ENCODE data around the gene NPPB. TPM values are rescaled to one million over a fixed set of nuclear protein-coding genes. Genes with fewer than 3 reads are reported as not detected.

NPPB gene
- total RNA-seq, 1 experiment from 2014 or later: 0.67 TPM

- no peaks in the 10 kb centered on the region for H3K36me3 ChIP-seq
- 0 out of 2 replicates have a peak, but pooled peaks cover 3% of the 10 kb centered on the region for H3K9me3 ChIP-seq (replicated peaks)
- H3K27me3 ChIP-seq: 0 out of 2 replicates have a peak, but pooled peaks cover 2% of the 10 kb centered on the region
- H3K27ac ChIP-seq: no peak overlapping the region; the same call in 1 of the 2 replicates
- H3K4me3 ChIP-seq: no peak overlapping the region
- peaks cover 39% of the 10 kb centered on the region for H3K4me1 ChIP-seq
- DNase-seq: peak; percentile 29 to 46
Measured at GRCh38 chr1:11856698-11857097, 2.0 kb downstream of the NPPB start.

DNA sequence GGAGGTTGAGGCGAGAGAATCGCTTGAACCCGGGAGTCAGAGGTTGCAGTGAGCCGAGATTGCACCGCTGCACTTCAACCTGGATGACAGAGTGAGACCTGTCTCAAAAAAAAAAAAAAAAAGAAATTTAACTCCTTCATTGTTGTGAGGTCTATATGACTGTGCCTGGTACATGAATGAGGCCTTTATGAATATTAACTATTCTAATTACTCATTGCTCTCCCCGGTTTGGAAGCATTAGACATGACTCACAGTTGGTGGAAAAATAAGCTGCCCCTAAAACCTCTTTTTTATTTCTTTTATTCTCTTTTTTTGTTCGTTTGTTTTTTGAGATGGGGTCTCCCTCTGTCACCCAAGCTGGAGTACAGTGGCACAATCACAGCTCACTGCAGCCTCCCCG is 3.3 kb downstream of the NPPB start:
- H3K36me3 ChIP-seq: no peaks in the 10 kb centered on the region
- H3K9me3 ChIP-seq (replicated peaks): no peaks in the 10 kb centered on the region
- no peak overlapping the region for H3K4me3 ChIP-seq
- no peak overlapping the region for H3K27ac ChIP-seq
- H3K27me3 ChIP-seq: 0 out of 2 replicates have a peak, but pooled peaks cover 2% of the 10 kb centered on the region
- DNase-seq: no peak
- peaks cover 52% of the 10 kb centered on the region for H3K4me1 ChIP-seq

GRCh38 chr1:11854519-11854918 is 4.2 kb downstream of the NPPB start:
- Histone ChIP-seq H3K4me3 (no peak overlapping the region), H3K9me3 (replicated peaks) (no peaks in the 10 kb centered on the region), H3K4me1 (peaks cover 49% of the 10 kb centered on the region), H3K27ac (no peak overlapping the region), H3K36me3 (no peaks in the 10 kb centered on the region), H3K27me3 (0 out of 2 replicates have a peak, but pooled peaks cover 2% of the 10 kb centered on the region)
- DNase-seq: no peak

DNA sequence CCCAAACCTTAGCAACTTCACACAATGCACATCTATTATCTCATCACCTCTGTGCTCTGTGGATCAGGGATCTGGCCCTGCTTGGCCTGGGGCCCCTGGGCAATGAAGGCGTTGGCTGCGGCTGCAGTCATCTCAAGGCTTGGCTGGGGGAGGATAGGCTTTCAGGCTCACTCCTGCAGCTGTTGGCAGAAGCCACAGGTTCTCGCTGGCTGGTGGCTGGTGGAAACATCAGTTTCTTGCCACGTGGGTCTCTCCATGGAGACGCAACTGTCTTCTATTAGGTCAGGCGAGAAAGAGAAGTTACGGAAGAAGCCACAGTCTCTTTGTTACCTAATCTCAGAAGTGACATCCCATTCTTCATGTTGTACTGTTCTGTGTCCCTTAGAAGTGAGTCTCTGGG is 7.6 kb downstream of the NPPB start:
- peak; percentile 81 to 86 for DNase-seq

GRCh38 chr1:11850156-11850555 is 8.6 kb downstream of the NPPB start:
- Histone ChIP-seq H3K27ac (no peak overlapping the region), H3K27me3 (no peaks in the 10 kb centered on the region), H3K9me3 (replicated peaks) (no peaks in the 10 kb centered on the region), H3K4me1 (peaks cover 39% of the 10 kb centered on the region), H3K36me3 (no peaks in the 10 kb centered on the region), H3K4me3 (no peak overlapping the region)
- DNase-seq: no peak

More for the DNA sequence above, 7.6 kb downstream of the NPPB start:
- peaks cover 39% of the 10 kb centered on the region for H3K4me1 ChIP-seq
- H3K36me3 ChIP-seq: no peaks in the 10 kb centered on the region
- no peak overlapping the region for H3K27ac ChIP-seq
- no peak overlapping the region for H3K4me3 ChIP-seq
- H3K27me3 ChIP-seq: no peaks in the 10 kb centered on the region
- no peaks in the 10 kb centered on the region for H3K9me3 ChIP-seq (replicated peaks)

DNA sequence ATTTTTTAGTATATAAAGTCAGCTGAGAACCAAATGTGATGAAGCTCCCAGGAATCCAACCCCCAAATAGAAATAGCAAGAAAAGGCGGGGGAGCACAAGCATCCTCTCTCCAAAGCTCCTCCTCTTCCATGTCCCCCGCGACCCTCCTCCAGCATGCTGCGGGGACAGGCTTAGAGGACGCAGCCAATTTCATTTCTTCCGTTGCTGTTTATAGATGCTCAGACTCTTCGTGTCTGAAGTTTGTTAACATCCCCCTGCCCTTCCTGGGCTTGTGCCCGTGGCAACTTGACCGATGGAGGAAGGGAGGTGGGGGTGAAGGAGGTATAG is 10.4 kb downstream of the NPPB start:
- Histone ChIP-seq H3K27ac (0 out of 2 replicates have a peak overlapping the region, but pooled peaks have one; percentile 2), H3K4me1 (peaks cover 39% of the 10 kb centered on the region), H3K27me3 (no peaks in the 10 kb centered on the region), H3K4me3 (no peak overlapping the region), H3K36me3 (no peaks in the 10 kb centered on the region), H3K9me3 (replicated peaks) (no peaks in the 10 kb centered on the region)
- DNase-seq: no peak

DNA sequence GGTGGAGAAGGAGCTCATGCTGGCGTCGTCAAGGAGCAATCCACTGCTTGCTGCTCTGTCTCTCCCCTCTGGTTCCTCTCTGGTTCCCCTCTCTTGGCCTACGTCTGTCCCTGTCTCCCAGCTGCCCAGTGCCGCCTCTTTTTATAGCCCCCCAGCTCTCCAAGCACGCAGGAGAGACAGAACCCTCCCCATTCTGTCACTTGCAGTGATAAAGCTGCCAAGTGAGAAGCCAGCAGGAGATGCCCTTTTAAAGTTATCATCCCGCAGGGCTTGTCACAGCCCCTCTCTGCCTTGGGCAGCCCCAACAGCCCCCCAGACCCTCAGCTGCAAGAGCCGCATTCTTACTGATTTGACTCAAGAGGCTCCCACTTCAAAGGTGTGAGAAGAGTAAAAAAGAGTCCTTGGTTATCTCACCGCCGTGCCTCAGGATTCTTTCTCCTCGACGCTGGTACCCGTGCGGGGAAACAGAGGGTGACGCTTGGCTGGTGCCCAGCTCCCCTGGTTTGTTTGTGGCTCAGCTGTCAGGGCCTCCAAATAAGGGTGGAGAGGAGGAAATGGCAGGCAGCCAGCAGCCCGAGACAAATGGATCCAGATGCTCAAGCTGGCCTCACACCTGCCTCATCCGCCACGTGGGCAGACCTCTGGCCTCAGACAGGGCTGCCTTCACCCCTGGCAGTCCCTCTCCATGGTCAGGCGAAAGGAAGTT is 10.9 kb downstream of the NPPB start, which contains the start of gene NPPA:
Gene NPPA, minus strand, starts transcription at position 117 of the 706 bp plus-strand sequence. Its CDS starts 99 bp downstream, at position 18.
- Histone ChIP-seq H3K27ac (0 out of 2 replicates have a peak within 1 kb of the TSS, but pooled peaks have one; percentile 2), H3K36me3 (no peaks in the 10 kb centered on the region), H3K27me3 (no peaks in the 10 kb centered on the region), H3K4me1 (peaks cover 36% of the 10 kb centered on the region), H3K9me3 (replicated peaks) (no peaks in the 10 kb centered on the region), H3K4me3 (no peak within 1 kb of the TSS)
- DNase-seq: peak; percentile 92 to 95

DNA sequence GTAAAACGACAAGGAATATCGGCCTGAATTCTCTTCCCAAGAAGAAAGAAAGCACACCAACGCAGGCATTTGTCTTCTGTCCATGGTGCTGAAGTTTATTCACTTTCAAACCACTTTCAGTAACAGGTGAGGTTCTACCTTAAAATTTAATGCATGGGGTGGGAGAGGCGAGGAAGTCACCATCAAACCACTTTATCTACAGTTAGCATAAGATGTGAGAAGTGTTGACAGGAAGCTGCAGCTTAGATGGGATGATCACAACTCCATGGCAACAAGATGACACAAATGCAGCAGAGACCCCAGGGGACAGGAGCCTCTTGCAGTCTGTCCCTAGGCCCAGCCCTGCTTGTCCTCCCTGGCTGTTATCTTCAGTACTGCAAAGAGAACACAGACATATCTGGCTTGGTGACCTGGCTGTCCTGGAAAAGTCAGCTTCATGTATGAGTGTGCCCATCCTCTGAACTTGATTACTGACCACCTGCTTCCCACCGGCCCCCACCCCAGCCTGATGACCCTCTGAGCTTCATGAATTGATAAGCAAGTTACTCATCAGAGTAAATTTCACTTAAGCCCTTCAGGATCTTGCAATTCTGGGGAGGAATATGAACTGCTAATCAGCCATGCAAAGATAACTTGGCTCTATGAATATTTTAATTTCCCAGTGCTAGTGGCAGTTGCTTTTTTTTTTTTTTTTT is 13.0 kb downstream of the NPPB start:
- Histone ChIP-seq H3K4me3 (no peak overlapping the region), H3K27me3 (no peaks in the 10 kb centered on the region), H3K9me3 (replicated peaks) (no peaks in the 10 kb centered on the region), H3K27ac (no peak overlapping the region), H3K4me1 (peaks cover 33% of the 10 kb centered on the region), H3K36me3 (peaks cover 2% of the 10 kb centered on the region; the same call in 1 of the 2 replicates)
- peak in 1 of 2 experiments; percentile 69 for DNase-seq

- no peak overlapping the region for H3K27ac ChIP-seq
- no peak overlapping the region for H3K4me3 ChIP-seq
- peaks cover 13% of the 10 kb centered on the region for H3K4me1 ChIP-seq
- DNase-seq: peak; percentile 45 to 61
- H3K36me3 ChIP-seq: peaks cover 24% of the 10 kb centered on the region
- H3K27me3 ChIP-seq: no peaks in the 10 kb centered on the region
- H3K9me3 ChIP-seq (replicated peaks): no peaks in the 10 kb centered on the region
Measured at GRCh38 chr1:11842154-11843041, 16.3 kb downstream of the NPPB start.

DNA sequence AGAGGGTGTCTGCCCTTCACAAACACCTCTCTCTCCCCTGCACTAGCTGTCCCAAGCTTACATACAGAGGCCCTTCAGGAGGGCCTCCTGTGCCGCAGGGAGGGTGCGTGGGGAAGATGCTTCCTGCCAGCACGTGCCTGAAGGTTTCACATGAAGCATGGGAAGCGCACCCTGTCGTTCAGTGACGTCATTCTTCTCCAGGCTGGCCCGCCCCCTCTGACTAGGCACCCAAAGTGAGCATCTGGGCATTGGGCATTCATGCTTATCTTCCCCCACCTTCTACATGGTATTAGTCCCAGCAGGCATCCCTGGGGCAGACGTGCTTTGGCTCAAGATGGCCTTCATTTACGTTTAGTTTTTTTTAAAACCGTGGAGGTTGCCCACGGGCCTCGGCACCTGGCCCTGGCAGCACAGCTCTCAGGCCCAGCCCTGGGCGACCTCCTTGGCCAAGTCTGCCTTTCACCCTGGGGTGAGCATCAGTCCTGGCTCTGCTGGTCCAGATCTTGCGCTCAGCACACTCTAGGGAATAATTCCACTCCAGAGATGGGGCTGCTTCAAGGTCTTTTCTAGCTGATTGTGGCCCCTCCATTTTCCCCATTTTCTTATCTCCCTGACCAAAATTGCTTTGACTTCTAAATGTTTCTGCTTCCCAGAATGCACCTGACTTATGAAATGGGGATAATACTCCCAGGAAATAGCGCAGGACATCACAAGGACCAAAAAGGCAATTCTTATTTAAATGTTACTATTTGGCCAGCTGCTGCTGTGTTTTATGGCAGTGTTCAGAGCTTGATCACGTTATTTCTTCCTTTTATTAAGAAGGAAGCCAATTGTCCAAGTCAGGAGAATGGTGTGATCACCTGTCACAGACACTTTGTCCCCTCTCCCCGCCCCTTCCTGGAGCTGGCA is 17.2 kb downstream of the NPPB start:
- no peaks in the 10 kb centered on the region for H3K27me3 ChIP-seq
- H3K4me3 ChIP-seq: no peak overlapping the region
- DNase-seq: no peak
- H3K27ac ChIP-seq: no peak overlapping the region
- peaks cover 8% of the 10 kb centered on the region; the same call in 1 of the 2 replicates for H3K4me1 ChIP-seq
- no peaks in the 10 kb centered on the region for H3K9me3 ChIP-seq (replicated peaks)
- H3K36me3 ChIP-seq: peaks cover 24% of the 10 kb centered on the region

GRCh38 chr1:11839727-11840705 is 18.7 kb downstream of the NPPB start:
- Histone ChIP-seq H3K4me1 (peaks cover 8% of the 10 kb centered on the region; the same call in 1 of the 2 replicates), H3K27ac (no peak overlapping the region), H3K27me3 (no peaks in the 10 kb centered on the region), H3K36me3 (peaks cover 27% of the 10 kb centered on the region), H3K4me3 (no peak overlapping the region), H3K9me3 (replicated peaks) (no peaks in the 10 kb centered on the region)
- DNase-seq: no peak

- peak; percentile 65 to 79 for DNase-seq
- H3K27ac ChIP-seq: no peak overlapping the region
- H3K9me3 ChIP-seq (replicated peaks): no peaks in the 10 kb centered on the region
- peaks cover 8% of the 10 kb centered on the region; the same call in 1 of the 2 replicates for H3K4me1 ChIP-seq
- H3K27me3 ChIP-seq: no peaks in the 10 kb centered on the region
- H3K36me3 ChIP-seq: peaks cover 32% of the 10 kb centered on the region
- no peak overlapping the region for H3K4me3 ChIP-seq
Measured at GRCh38 chr1:11838349-11839272, 20.1 kb downstream of the NPPB start.
